ENCODE results near the gene STAT3. TPM values are rescaled to one million over a fixed set of nuclear protein-coding genes. Genes with fewer than 3 reads are reported as not detected.
"Not testable (repeated sequence)": the region's sequence is repeated elsewhere in the genome, so short reads cannot be mapped to it uniquely, and the experiment has no call there.

STAT3 gene
- total RNA-seq, 8 experiments from 2014 or later: 31.4 to 386 (median 106) TPM

- WGBS, 10 experiments: 0 to 60% (median 20%) methylated on average over 1 to 5 of the region's 6 CpGs; no CpG with 5 or more reads in 3 of the 10 experiments
- ATAC-seq (replicated peaks in 6 of 8): no peak
- Histone ChIP-seq H3K4me1 (replicated peaks in 1 of 2) (peaks cover 2 to 10% of the 10 kb centered on the region in 2 donors), H3K27ac (no peak overlapping the region), H3K4me3 (peak overlapping the region in 1 of 5 donors; percentile 42)
- in situ Hi-C loops (cut with MboI; ENCODE audit: low pct_unique_long_range_greater_than_20kb in 2 of 9, low sequenced_read_pairs in 9 of 9, unreplicated experiment in 9 of 9): loop anchor here in 1 of 9 experiments (25.0 kb wide), 1 partner anchor 109 kb away; no protein-coding TSS in a partner anchor
Observed at GRCh38 chr17:42421136-42421506, 32.9 kb upstream of the STAT3 start.

DNA sequence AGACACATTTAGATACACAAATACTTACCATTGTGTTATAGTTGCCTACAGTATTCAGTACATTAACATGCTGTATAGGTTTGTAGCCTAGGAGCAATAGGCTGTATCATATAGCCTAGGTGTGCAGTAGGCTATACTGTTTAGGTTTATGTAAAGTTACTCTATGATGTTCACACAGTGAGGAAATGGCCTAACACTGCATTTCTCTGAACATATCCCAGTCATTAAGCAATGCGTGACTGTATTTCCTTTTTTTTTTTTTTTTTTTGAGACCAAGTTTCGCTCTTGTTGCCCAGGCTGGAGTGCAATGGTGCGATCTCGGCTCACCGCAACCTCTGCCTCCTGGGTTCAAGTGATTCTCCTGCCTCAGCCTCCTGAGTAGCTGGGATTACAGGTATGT lies 29.7 kb upstream of the STAT3 start:
- in situ Hi-C loops (cut with MboI; ENCODE audit: low pct_unique_long_range_greater_than_20kb in 2 of 9, low sequenced_read_pairs in 9 of 9, unreplicated experiment in 9 of 9): loop anchor here in 1 of 9 experiments (25.0 kb wide), 1 partner anchor 106 kb away; no protein-coding TSS in a partner anchor
- WGBS, 10 experiments: 100% methylated on average over 1 to 2 of the region's 5 CpGs; no CpG with 5 or more reads in 5 of the 10 experiments
- not testable (repeated sequence) for H3K4me3 ChIP-seq; H3K27ac ChIP-seq; ATAC-seq (replicated peaks in 6 of 8); H3K4me1 ChIP-seq (replicated peaks in 1 of 2)

GRCh38 chr17:42414704-42415409 lies 26.6 kb upstream of the STAT3 start:
- Histone ChIP-seq H3K4me1 (replicated peaks in 1 of 2) (no peaks in the 10 kb centered on the region), H3K4me3 (no peak overlapping the region), H3K27ac (no peak overlapping the region)
- no peak for ATAC-seq (replicated peaks in 6 of 8)
- in situ Hi-C loops (cut with MboI; ENCODE audit: low pct_unique_long_range_greater_than_20kb in 2 of 9, low sequenced_read_pairs in 9 of 9, unreplicated experiment in 9 of 9): loop anchor here in 1 of 9 experiments (25.0 kb wide), 1 partner anchor 103 kb away; no protein-coding TSS in a partner anchor
- 100% methylated on average over 1 of the region's 7 CpGs; no CpG with 5 or more reads in 9 of the 10 experiments for WGBS, 10 experiments

GRCh38 chr17:42413464-42414040 lies 25.3 kb upstream of the STAT3 start:
- WGBS, 10 experiments: 33 to 76% methylated on average over 1 to 2 of the region's 3 CpGs; no CpG with 5 or more reads in 8 of the 10 experiments
- peak in 3 of 8 experiments; percentile 8 to 24 (median 23) for ATAC-seq (replicated peaks in 6 of 8)
- H3K27ac ChIP-seq: no peak overlapping the region
- in situ Hi-C loops (cut with MboI; ENCODE audit: low pct_unique_long_range_greater_than_20kb in 2 of 9, low sequenced_read_pairs in 9 of 9, unreplicated experiment in 9 of 9): loop anchor here in 1 of 9 experiments (25.0 kb wide), 1 partner anchor 101 kb away; no protein-coding TSS in a partner anchor
- H3K4me1 ChIP-seq (replicated peaks in 1 of 2): no peaks in the 10 kb centered on the region
- no peak overlapping the region for H3K4me3 ChIP-seq

DNA sequence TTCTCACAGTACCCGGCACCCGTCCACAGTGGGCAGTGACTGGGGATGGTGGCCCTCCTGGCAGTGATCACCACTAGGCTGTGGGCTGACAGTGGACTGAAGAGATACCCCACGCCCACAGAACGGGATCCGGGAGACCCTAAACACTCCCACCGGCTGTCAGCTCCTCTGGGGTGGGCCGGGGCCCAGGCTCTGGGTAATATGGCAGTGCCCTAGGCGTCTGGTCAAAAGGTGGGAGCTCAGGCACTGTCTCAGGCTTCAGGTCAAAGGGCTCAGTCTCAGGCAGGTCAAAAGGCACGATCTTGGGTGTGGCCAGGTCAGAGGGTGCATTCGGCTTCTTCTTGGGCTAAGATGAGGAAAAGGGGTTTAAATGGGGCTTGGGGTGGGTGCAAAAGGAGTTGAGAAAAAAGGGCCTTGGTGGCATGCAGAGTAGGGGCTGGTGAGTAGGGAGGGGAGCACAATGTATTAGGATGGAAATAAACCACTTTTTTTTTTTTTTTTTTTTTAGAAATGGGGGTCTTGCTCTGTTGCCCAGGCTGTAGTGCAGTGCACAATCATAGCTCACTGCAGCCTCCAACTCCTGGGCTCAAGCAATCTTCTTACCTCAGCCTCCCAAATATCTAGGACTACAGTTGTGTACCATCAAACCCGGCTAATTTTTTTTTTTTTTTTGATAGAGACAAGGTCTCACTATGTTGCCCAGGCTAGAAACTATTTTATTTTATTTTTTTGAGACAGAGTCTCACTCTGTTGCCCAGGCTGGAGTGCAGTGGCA lies 23.9 kb upstream of the STAT3 start:
- no peak overlapping the region for H3K4me3 ChIP-seq
- ATAC-seq (replicated peaks in 6 of 8): no peak
- H3K4me1 ChIP-seq (replicated peaks in 1 of 2): no peaks in the 10 kb centered on the region
- in situ Hi-C loops (cut with MboI; ENCODE audit: low pct_unique_long_range_greater_than_20kb in 2 of 9, low sequenced_read_pairs in 9 of 9, unreplicated experiment in 9 of 9): loop anchor here in 1 of 9 experiments (25.0 kb wide), 1 partner anchor 100 kb away; no protein-coding TSS in a partner anchor
- WGBS, 10 experiments: 50 to 100% (median 83%) methylated on average over 1 to 3 of the region's 11 CpGs; no CpG with 5 or more reads in 4 of the 10 experiments
- no peak overlapping the region for H3K27ac ChIP-seq

DNA sequence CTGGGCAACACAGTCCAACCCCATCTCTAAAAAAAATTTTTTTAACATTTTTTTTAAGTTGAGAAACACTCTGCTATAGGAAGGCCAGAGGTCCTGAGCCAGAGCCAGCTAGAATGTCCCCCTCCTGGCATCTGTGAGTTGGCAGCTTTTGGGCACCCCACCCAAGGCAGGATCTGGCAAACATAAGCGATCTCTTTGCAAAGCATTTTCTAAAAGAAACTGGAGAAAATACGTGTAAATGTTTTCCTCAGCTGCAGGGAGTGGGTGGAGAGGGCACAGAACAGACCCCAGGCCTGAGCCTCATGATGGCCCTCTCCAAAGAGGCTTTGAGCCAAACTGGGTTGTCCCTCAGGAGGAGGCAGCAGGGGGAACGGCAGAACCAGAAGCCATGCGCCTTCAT lies 23.1 kb upstream of the STAT3 start:
- WGBS, 10 experiments: 0 to 100% (median 80%) methylated on average over 1 to 4 of the region's 4 CpGs; no CpG with 5 or more reads in 5 of the 10 experiments
- Histone ChIP-seq H3K4me1 (replicated peaks in 1 of 2) (no peaks in the 10 kb centered on the region), H3K27ac (no peak overlapping the region), H3K4me3 (no peak overlapping the region)
- in situ Hi-C loops (cut with MboI; ENCODE audit: low pct_unique_long_range_greater_than_20kb in 2 of 9, low sequenced_read_pairs in 9 of 9, unreplicated experiment in 9 of 9): loop anchor here in 1 of 9 experiments (25.0 kb wide), 1 partner anchor 99 kb away; no protein-coding TSS in a partner anchor
- no peak for ATAC-seq (replicated peaks in 6 of 8)

GRCh38 chr17:42410319-42410685 lies 22.1 kb upstream of the STAT3 start:
- ATAC-seq (replicated peaks in 6 of 8): no peak
- Histone ChIP-seq H3K4me1 (replicated peaks in 1 of 2) (no peaks in the 10 kb centered on the region), H3K4me3 (no peak overlapping the region), H3K27ac (no peak overlapping the region)
- WGBS, 10 experiments: 0 to 100% (median 87%) methylated on average over 1 to 5 of the region's 5 CpGs; no CpG with 5 or more reads in 3 of the 10 experiments
- in situ Hi-C loops (cut with MboI; ENCODE audit: low pct_unique_long_range_greater_than_20kb in 2 of 9, low sequenced_read_pairs in 9 of 9, unreplicated experiment in 9 of 9): loop anchor here in 1 of 9 experiments (25.0 kb wide), 1 partner anchor 98 kb away; no protein-coding TSS in a partner anchor

GRCh38 chr17:42409523-42410318 lies 21.5 kb upstream of the STAT3 start:
- Histone ChIP-seq H3K4me1 (replicated peaks in 1 of 2) (no peaks in the 10 kb centered on the region), H3K27ac (no peak overlapping the region), H3K4me3 (no peak overlapping the region)
- ATAC-seq (replicated peaks in 6 of 8): peak in 4 of 8 experiments; percentile 32 to 70 (median 66)
- in situ Hi-C loops (cut with MboI; ENCODE audit: low pct_unique_long_range_greater_than_20kb in 2 of 9, low sequenced_read_pairs in 9 of 9, unreplicated experiment in 9 of 9): loop anchor here in 2 of 9 experiments (10.0 to 25.0 kb wide), 2 partner anchors 85 to 97 kb away; no protein-coding TSS in a partner anchor
- WGBS, 10 experiments: 0 to 84% (median 33%) methylated on average over 1 to 4 of the region's 5 CpGs; no CpG with 5 or more reads in 3 of the 10 experiments

GRCh38 chr17:42408061-42408460 lies 19.8 kb upstream of the STAT3 start:
- ATAC-seq (replicated peaks in 6 of 8): peak in 4 of 8 experiments; percentile 2 to 20 (median 14)
- no peak overlapping the region for H3K27ac ChIP-seq
- no CpG with 5 or more reads among the region's 2 CpGs for WGBS, 10 experiments
- in situ Hi-C loops (cut with MboI; ENCODE audit: low pct_unique_long_range_greater_than_20kb in 2 of 9, low sequenced_read_pairs in 9 of 9, unreplicated experiment in 9 of 9): loop anchor here in 2 of 9 experiments (10.0 to 25.0 kb wide), 2 partner anchors 83 to 96 kb away; no protein-coding TSS in a partner anchor
- H3K4me3 ChIP-seq: no peak overlapping the region
- peaks cover 0 to 3% of the 10 kb centered on the region in 2 donors for H3K4me1 ChIP-seq (replicated peaks in 1 of 2)

DNA sequence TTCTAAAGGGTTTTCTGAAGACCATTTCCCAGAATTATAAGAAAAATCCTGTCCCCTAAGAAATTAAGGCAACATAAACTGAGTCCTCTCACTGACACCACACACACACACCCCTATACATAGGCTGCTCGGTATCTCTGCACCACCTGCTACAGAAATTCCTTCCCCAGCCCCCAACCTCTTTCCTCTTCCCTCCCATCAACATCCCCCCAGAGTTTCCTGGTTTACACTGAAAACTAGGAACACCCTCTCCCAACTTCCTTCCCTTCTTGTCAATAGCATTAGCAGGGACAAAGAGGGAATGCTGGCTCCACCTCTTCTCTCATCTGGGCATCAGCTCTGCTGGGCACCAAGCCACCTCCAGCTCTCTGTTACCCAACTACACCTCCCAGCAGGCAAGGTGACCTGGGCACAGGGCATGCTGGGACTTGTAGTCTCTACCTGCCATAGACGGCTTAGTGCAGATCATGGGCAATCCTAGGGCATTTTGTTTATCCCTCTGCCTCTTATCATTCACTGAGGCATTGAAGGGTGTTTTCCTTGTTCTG lies 19.1 kb upstream of the STAT3 start:
- ATAC-seq (replicated peaks in 6 of 8): peak; percentile 24 to 85 (median 57)
- H3K4me3 ChIP-seq: no peak overlapping the region
- no peak overlapping the region for H3K27ac ChIP-seq
- H3K4me1 ChIP-seq (replicated peaks in 1 of 2): peaks cover 2 to 7% of the 10 kb centered on the region in 2 donors
- 20% methylated on average over 1 of the region's 2 CpGs; no CpG with 5 or more reads in 8 of the 10 experiments for WGBS, 10 experiments
- in situ Hi-C loops (cut with MboI; ENCODE audit: low pct_unique_long_range_greater_than_20kb in 2 of 9, low sequenced_read_pairs in 9 of 9, unreplicated experiment in 9 of 9): loop anchor here in 2 of 9 experiments (10.0 to 25.0 kb wide), 2 partner anchors 83 to 95 kb away; no protein-coding TSS in a partner anchor

GRCh38 chr17:42406615-42407288 lies 18.5 kb upstream of the STAT3 start:
- in situ Hi-C loops (cut with MboI; ENCODE audit: low pct_unique_long_range_greater_than_20kb in 2 of 9, low sequenced_read_pairs in 9 of 9, unreplicated experiment in 9 of 9): loop anchor here in 2 of 9 experiments (10.0 to 25.0 kb wide), 2 partner anchors 82 to 94 kb away; no protein-coding TSS in a partner anchor
- peaks cover 4 to 9% of the 10 kb centered on the region in 2 donors for H3K4me1 ChIP-seq (replicated peaks in 1 of 2)
- WGBS, 10 experiments: 13 to 100% (median 80%) methylated on average over 1 to 5 of the region's 5 CpGs; no CpG with 5 or more reads in 3 of the 10 experiments
- no peak overlapping the region for H3K27ac ChIP-seq
- ATAC-seq (replicated peaks in 6 of 8): no peak
- H3K4me3 ChIP-seq: no peak overlapping the region

Measured in motor neuron (in vitro differentiated cells).